CD4-positive, alpha-beta T cell treated with Interleukin-6 for 4 hours (primary cell): ENCODE results near the gene APOH.

Source experiments
- DNase-seq: peaks from one replicate; pipeline ENCODE4 v3.0.0-alpha.2; 2020; ENCODE audit warnings: mixed read lengths

APOH gene

DNA sequence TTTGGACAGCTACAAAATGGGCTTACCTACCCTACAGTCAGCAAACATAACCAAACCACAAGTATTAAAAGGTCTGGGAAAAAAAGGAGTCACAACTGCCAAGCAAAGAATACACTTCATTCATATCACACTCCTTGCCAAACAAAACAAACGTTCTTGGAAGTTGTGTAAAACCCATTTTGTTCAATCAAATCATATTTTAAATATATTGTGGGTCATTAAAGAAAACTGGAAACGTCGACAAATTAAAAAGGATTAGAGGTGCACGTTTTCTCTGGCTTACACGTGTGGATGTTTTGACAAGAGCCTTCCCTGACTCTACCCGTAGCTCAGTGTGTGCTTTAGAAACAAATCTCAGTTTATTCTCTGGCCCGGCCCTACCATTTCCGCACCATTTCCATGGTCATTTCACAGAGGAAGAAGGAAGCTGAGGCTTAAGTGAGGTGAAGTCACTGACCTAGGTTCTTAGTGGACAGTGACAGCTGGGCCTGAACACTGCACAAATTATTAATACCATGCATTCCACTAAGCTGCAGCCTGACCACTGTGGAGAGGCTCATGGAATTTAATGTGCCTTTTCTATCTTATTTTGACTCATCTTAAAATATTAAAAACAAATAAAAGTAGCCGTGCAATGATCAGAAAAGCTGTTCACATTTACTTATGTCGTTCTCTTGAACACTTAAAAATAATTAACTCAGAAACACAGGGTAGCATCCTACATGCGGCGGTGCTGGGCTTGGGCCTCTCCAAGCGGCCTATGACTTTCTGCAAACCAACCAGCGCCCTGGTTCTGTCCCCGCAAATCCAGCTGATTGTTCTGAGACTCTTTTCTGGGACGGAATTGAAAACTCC is 38.2 kb downstream of the APOH start:
- DNase-seq = peak; percentile 9

DNA sequence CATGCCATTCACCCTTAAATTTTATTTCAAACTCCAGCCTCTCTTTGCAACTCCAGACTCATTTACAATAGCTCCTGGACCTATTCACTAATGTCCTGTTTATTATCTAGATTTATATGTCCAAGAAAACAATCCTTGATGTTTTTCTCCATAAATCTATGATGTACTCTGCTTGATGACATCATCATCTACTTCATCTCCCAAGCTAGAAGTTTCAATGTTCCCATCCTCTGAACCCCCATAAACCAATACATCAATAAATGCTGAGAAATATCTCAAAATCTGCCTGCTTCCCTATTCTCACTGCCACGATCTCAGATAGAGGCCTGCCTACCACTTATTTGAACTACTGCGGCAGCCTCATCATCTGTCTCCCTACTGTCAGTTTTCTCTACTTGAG is 41.5 kb downstream of the APOH start:
- no peak for DNase-seq

DNA sequence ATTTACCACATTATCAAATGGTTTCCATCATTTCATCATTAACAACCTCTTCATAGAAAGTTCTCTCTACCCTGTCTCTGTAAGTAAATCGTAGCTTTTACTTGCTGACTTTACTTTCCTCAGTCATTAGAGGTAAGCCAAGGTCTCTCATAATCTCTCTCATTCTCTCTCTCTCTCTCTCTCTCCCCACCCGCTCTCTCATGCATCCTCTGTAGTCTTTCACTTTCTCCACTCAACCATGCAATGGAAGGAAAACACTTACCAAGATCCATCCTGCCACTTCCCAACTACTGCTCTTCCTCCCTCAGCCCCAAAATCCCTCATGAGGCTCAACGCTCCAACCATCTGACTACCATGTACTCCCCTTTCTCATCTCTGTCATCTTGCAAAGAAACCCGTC is 43.4 kb downstream of the APOH start:
- DNase-seq = no peak

DNA sequence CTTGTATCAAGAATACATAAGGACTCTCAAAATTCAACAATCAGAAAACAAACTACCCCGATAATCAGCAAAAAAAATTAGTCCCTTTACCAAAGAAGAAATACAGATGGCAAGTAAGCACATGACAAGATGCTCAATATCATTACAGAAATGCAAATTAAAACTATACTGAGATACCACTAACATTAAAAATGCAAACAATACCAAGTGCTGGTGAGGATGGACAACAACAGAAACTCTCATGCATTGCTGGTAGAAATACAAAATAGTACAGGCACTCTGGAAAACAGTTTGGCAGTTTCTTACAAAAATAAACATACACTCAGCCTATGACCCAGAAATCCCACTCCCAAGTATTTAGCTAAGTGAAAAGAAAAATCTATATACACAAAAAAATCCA is 44.8 kb downstream of the APOH start:
- no peak for DNase-seq

DNA sequence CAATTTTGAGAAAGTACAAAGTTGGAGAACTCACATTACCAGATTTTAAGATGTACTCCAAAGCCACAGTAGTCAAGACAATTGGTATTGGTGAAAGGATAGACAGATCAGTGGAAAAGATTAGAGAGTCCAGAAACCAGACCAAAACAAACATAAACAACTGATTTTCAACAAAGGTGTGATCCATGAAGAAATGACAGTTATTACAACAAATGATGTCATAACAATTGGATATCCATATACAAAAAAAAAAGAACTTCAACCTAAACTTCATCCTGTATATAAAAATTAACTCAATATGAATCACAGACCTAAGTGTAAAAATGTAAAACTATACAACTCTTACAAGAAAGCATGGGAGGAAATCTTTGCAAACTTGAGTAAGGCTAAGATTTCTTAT is 45.7 kb downstream of the APOH start:
- DNase-seq = no peak

DNA sequence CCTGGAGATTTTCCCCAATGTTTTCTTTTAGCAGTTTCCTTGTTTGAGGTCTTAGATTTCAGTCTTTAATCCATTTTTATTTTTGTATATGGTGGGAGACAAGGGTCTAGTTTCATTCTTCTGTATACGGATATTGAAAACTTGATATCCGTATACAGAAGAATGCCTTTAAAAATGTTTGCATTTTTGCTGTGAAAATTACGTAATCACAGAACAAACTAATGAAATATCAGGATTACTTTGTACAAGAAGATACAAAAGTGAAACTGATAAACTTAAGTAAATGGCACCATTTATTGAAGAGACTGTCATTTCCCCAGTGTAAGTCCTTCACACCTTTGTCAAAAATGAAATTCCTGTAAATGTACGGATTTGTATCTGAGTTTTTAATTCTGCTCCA is 50.6 kb downstream of the APOH start:
- DNase-seq = no peak

DNA sequence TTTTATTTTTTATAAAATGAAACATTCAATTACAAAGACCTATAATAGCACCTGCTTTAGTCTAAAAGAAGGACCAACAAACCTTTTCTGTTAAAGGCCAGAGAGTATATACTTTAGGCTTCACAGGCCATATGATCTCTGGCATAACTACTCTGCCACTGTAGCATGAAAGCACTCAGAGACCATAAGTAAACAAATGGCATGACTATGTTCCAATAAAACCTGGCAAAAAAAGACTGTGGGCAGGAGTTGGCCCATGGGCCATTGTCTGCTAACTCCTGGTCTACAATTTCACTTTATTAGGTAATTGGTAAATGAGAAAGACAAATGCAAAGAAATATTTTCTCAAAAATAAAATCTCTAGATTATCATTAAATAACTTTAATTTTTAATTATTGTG is 52.2 kb downstream of the APOH start:
- DNase-seq = no peak

DNA sequence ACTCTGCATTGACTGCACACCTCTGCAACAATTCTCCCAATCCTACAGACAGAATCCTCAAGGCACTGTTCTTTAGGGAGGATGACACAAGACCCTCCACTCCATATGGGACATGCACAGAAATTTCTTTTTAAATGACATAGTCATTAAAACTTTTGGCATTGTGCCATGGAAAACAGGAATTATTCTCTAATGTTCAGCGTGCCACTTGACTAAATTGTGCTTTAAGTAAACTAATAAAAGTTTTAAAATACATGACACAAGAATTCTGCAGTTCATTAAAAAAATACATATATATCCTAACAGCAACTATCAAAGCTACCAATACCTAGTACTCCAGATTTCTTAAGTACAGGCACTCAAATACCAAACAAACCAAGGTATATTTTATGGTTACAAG is 53.3 kb downstream of the APOH start:
- DNase-seq = no peak

DNA sequence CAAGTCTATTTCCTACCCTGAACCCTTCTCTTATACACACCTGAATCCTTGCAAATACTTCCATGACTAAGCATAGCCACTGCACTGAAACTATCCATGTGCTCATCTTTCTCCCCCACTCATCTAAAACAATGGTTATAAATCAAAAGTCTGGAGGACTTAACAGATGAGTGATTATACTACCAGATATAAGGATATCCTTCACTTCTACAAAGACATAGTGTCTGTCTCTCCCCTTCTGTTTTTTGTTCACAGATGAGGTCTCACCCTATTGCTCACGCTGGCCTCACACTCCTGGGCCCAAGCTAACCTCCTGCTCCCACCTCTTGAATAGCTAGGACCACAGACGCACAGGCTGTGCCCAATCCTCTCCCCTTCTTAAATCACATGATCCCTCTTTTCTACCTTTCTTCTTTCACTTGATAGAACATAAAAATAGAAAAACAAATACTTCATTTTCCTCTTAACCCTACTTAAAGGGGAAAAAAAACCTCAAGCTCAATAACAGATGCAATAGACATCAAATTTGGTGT is 56.5 kb downstream of the APOH start:
- no peak for DNase-seq

DNA sequence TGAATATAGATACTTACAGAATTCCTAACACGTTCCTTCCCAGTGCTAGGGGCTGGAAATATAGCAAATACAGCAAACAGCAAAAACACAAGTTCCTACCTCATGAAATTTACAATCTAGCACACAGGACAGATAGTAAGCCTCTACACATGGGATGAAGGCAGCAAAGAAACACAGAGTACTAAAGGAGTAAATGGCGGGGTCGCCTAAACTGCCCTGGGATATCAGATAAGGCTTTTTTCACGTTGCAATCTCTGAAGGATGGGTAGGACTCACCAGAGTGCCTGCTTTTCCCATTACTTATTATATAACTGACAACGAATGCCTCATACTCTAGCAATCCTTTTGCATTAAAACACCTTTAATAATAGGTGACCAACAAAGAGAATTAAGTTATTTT is 57.1 kb downstream of the APOH start:
- no peak for DNase-seq

DNA sequence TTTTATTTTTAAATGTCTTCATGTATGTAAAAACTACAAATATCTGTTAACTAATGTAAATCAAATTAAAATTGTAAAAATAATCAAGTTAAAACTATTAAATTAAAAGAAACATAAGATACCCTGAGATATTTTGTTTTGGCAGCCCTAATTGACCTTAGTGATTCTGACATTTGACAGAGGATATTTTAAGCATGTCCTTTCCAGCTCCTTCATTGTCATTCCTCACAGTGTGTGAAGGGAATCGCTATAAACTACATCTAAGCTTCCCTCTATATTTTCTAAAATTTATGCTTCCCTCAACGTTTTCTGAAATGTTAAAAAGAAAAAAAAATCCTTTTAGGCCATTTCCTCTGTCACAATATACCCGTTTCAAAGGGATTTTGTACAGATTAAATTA is 57.5 kb downstream of the APOH start:
- DNase-seq = no peak

DNA sequence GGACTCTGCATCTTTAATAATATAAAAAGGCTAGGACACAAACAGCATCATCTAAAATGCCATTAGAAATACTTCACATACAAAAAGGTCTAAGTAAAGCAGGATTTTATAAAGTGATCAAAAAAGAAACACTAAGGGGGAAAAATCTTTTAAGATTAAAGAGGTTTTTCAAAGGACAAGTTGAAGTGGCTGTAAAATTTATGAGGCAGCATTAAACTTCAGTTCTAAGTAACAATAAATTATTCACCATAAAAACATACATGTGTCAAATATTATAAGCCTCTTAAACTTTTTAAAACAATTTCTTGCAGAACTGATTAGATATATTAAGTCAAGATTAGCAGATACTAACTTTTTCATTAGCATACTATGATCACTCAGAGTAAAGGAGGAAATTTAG is 58.0 kb downstream of the APOH start:
- DNase-seq = no peak

DNA sequence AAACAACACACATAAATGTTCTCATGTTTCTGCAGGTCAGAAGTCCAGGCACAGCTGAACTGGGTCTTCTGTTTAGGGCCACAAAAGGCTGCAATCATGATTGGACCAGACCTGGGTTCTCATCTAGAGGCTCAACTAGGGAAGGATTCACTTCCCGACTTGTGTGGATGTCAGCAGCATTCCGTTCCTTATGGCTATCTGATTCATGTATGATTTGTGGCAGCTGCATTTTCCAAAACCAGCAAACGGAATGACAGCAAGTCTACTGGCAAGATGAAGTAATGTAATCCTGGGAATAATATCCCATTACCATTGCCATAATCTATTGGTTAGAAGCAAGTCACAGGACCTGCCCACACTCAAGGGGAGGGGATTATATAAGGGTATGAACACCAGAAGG is 59.4 kb downstream of the APOH start:
- DNase-seq = no peak

DNA sequence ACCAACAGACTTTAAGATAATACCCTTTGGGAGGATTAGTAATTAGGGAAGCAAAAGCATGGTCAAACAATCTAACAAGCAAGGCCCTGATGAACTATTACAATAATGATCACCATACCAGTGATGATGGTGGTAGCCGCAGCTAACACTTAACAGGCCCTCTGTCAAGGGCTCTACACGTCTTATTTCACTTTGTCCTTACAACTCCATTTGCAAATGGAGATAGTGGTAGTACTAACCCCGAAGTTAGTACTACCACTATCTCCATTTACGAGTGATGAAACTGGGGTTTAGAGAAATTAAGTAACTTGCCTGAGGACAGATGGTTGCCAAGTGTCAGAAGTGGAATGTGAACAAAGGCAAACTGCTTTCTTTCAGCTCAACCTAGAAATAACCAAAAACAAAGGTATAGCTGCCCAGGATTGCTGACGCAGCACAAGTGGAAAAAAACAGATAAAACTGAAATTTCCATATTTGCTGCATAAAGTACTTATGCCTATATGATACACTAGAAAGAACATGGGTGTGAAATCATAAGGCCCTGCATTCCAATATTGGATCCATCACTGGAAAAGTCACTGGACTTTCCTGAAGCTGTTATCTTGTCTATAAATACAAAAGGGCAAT is 61.9 kb downstream of the APOH start:
- DNase-seq = no peak

DNA sequence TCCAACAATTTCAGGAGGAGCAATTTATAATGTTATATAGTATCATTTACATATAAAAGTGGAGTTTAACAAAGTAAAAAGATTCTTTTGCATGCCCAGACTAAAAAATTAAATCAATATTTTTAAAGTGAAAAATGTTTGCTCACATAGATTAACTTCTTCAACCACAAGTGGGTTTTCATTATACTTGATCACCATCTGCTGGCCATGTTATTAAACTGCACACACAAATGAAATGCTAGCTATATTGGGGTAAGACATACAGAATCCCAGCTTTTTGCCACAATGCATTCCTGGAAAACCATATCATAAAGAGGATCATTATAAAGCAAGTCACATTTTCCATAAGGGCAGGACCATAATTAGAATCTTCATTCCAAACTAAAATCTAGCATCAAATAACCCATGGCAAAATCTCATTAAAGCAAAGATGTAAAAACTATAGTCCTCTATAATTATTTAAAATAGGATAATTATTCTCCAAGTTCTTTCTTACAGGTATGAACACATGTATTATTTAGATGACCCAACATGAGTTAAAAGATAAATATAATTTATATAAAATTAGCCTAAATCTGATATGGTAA is 63.6 kb downstream of the APOH start:
- peak; percentile 12 for DNase-seq
